H1 (cell line): Measurements from ENCODE around the gene PTP4A1. TPM values are rescaled to one million over a fixed set of nuclear protein-coding genes. Genes with fewer than 3 reads are reported as not detected.

ENCODE experiments used
- CTCF ChIA-PET: fragments of 300-600 bp; sonication (Branson Sonifier 250); formaldehyde crosslinking; loops from one replicate; lab custom pipeline; 2021; ENCODE audit not compliant: partially characterized antibody; lab: Charles Lee
- POLR2A ChIA-PET: fragments of 300-600 bp; sonication (Branson Sonifier 250); formaldehyde crosslinking; loops from one replicate; lab custom pipeline; 2021; ENCODE audit warnings: inconsistent platforms; ENCODE audit not compliant: partially characterized antibody; lab: Charles Lee
- DNase-seq, 2 experiments: peaks; one replicate each; pipeline versions ENCODE4 v3.0.0 to v3.0.0-alpha.2; 2010 to 2022; ENCODE audit warnings: low spot score in 2 of 2, low read depth in 1 of 2, mixed read lengths in 1 of 2
- FAIRE-seq: peaks from 2 replicates; lab custom pipeline; 2011; peaks lifted over from hg19 to GRCh38; lab: Jason Lieb, UNC
- H2AFZ ChIP-seq: 2 replicates; pipeline ENCODE4 v1.8.1; 2012; ENCODE audit warnings: low read length, inconsistent platforms
- H2AK5ac ChIP-seq: 2 replicates; pipeline ENCODE4 v1.6.1; 2013; ENCODE audit warnings: low read depth, low read length
- H2BK120ac ChIP-seq: replicated peaks from 2 replicates; pipeline ENCODE3; 2013; ENCODE audit warnings: low read depth, low read length, inconsistent platforms
- H2BK12ac ChIP-seq: 2 replicates; pipeline ENCODE4 v1.6.1; 2013; ENCODE audit warnings: low read depth, low read length
- H2BK15ac ChIP-seq: 2 replicates; pipeline ENCODE4 v1.6.1; 2013; ENCODE audit warnings: low read length
- H2BK20ac ChIP-seq: 2 replicates; pipeline ENCODE4 v1.6.1; 2013; ENCODE audit warnings: low read length
- H2BK5ac ChIP-seq: 2 replicates; pipeline ENCODE4 v1.6.1; 2013; ENCODE audit warnings: low read depth, low read length
- H3K14ac ChIP-seq: 2 replicates; pipeline ENCODE4 v1.6.1; 2013; ENCODE audit warnings: inconsistent platforms; ENCODE audit not compliant: insufficient read length
- H3K18ac ChIP-seq: 2 replicates; pipeline ENCODE4 v1.6.1; 2013; ENCODE audit warnings: low read length; ENCODE audit errors: extremely low read depth
- H3K23ac ChIP-seq: 2 replicates; pipeline ENCODE4 v1.6.1; 2013; ENCODE audit warnings: inconsistent platforms; ENCODE audit not compliant: insufficient read length
- H3K23me2 ChIP-seq: 2 replicates; pipeline ENCODE4 v1.6.1; 2013; ENCODE audit warnings: low read depth, low read length
- H3K27ac ChIP-seq: 2 replicates; pipeline ENCODE4 v1.6.1; 2011; ENCODE audit warnings: low read depth, low read length, inconsistent platforms
- H3K27me3 ChIP-seq, 4 experiments: replicated peaks in 1 of 4; 1 replicate in 1 of 4; 2 replicates in 3 of 4; pipeline versions ENCODE4 v1.6.1 to v1.8.1; 2011 to 2013; ENCODE audit warnings: low read length in 3 of 4, mild to moderate bottlenecking in 3 of 4, inconsistent platforms in 2 of 4, mixed read lengths in 2 of 4, moderate library complexity in 1 of 4; ENCODE audit not compliant: control insufficient read depth in 3 of 4, insufficient read depth in 3 of 4; ENCODE audit errors: extremely low read depth in 1 of 4
- H3K36me3 ChIP-seq, 4 experiments: 2 replicates each; pipeline versions ENCODE4 v1.6.1 to v1.8.1; 2011 to 2013; ENCODE audit warnings: mild to moderate bottlenecking in 4 of 4, low read length in 3 of 4, moderate library complexity in 2 of 4, control low read depth in 1 of 4, inconsistent platforms in 1 of 4; ENCODE audit not compliant: insufficient read depth in 4 of 4, control insufficient read depth in 2 of 4
- H3K4ac ChIP-seq: replicated peaks from 2 replicates; pipeline ENCODE3; 2013; ENCODE audit warnings: low read length, low read depth, mixed read lengths, inconsistent platforms; ENCODE audit not compliant: insufficient read length
- H3K4me1 ChIP-seq, 4 experiments: replicated peaks in 1 of 4; 1 replicate in 1 of 4; 2 replicates in 3 of 4; pipeline versions ENCODE4 v1.6.1 to v1.8.1; 2011 to 2013; ENCODE audit warnings: low read length in 3 of 4, inconsistent platforms in 2 of 4, mixed read lengths in 1 of 4; ENCODE audit not compliant: insufficient read depth in 4 of 4, control insufficient read depth in 3 of 4
- H3K4me2 ChIP-seq, 2 experiments: 2 replicates each; pipeline versions ENCODE4 v1.6.1 to v1.8.1; 2011 to 2013; ENCODE audit warnings: low read depth in 2 of 2, low read length in 2 of 2, control low read depth in 1 of 2, inconsistent platforms in 1 of 2, mild to moderate bottlenecking in 1 of 2; ENCODE audit not compliant: insufficient read depth in 1 of 2
- H3K4me3 ChIP-seq, 4 experiments: fragments of 200-600, 300-600 bp in 1 of 4; sonication (generic), shearing (Covaris generic), sonication (Bioruptor Twin) in 1 of 4; 2 replicates each; pipeline versions ENCODE4 v1.5.1 to v1.8.1; 2011 to 2016; ENCODE audit warnings: low read length in 4 of 4, low read depth in 3 of 4, control low read depth in 2 of 4, inconsistent platforms in 2 of 4, mild to moderate bottlenecking in 2 of 4, mixed read lengths in 1 of 4, moderate library complexity in 1 of 4; ENCODE audit not compliant: insufficient read depth in 2 of 4; ENCODE audit errors: extremely low read depth in 1 of 4
- H3K56ac ChIP-seq: replicated peaks from 2 replicates; pipeline ENCODE3; 2013; ENCODE audit warnings: low read depth, mild to moderate bottlenecking, mixed read lengths, low read length, inconsistent platforms; ENCODE audit not compliant: insufficient read length
- H3K79me1 ChIP-seq: 2 replicates; pipeline ENCODE4 v1.6.1; 2013; ENCODE audit warnings: low read depth, low read length, control low read depth
- H3K79me2 ChIP-seq, 2 experiments: 2 replicates each; pipeline versions ENCODE4 v1.6.1 to v1.8.1; 2012 to 2013; ENCODE audit warnings: low read length in 2 of 2, mild to moderate bottlenecking in 2 of 2, inconsistent platforms in 1 of 2; ENCODE audit not compliant: insufficient read depth in 2 of 2, control insufficient read depth in 1 of 2
- H3K9ac ChIP-seq, 4 experiments: replicated peaks in 1 of 4; 1 replicate in 1 of 4; 2 replicates in 3 of 4; pipeline versions ENCODE4 v1.6.1 to v1.8.1; 2011 to 2013; ENCODE audit warnings: low read depth in 3 of 4, low read length in 3 of 4, control low read depth in 2 of 4, mild to moderate bottlenecking in 2 of 4, moderate library complexity in 2 of 4, inconsistent platforms in 1 of 4; ENCODE audit errors: extremely low read depth in 1 of 4
- H3K9me3 ChIP-seq, 2 experiments: 2 replicates each; pipeline versions ENCODE4 v1.6.1 to v1.8.1; 2012 to 2013; ENCODE audit warnings: mild to moderate bottlenecking in 2 of 2, moderate library complexity in 2 of 2, control low read depth in 1 of 2, inconsistent platforms in 1 of 2, low read depth in 1 of 2, low read length in 1 of 2, mixed read lengths in 1 of 2; ENCODE audit not compliant: insufficient read depth in 2 of 2
- H4K20me1 ChIP-seq, 2 experiments: replicated peaks in 1 of 2; 2 replicates each; pipeline versions ENCODE3 to v1.8.1; 2011 to 2013; ENCODE audit warnings: inconsistent platforms in 2 of 2, low read length in 2 of 2, mild to moderate bottlenecking in 1 of 2; ENCODE audit not compliant: insufficient read depth in 2 of 2, control insufficient read depth in 1 of 2
- H4K5ac ChIP-seq: 2 replicates; pipeline ENCODE4 v1.6.1; 2013; ENCODE audit warnings: low read length, low read depth, mixed read lengths, inconsistent platforms; ENCODE audit not compliant: insufficient read length
- H4K8ac ChIP-seq: 2 replicates; pipeline ENCODE4 v1.8.0; 2013; ENCODE audit warnings: mild to moderate bottlenecking, moderate library complexity, low read length, inconsistent platforms; ENCODE audit not compliant: insufficient read depth; ENCODE audit errors: extremely low read depth
- H4K91ac ChIP-seq: replicated peaks from 2 replicates; pipeline ENCODE3; 2013; ENCODE audit warnings: low read length, mixed read lengths, inconsistent platforms; ENCODE audit not compliant: insufficient read length
- TAF7 ChIP-seq: optimal IDR thresholded peaks from 2 replicates; pipeline ENCODE3; 2011; ENCODE audit warnings: low read depth, mild to moderate bottlenecking, inconsistent platforms, low read length, moderate library complexity, borderline replicate concordance
- WGBS, 2 experiments: shearing (Covaris generic) in 1 of 2; methylation state at CpG; one replicate each; pipeline versions ENCODE4 v1.1.6 to v1.1.7; 2013 to 2015; ENCODE audit warnings: low lambda C conversion rate in 2 of 2, mixed read lengths in 2 of 2, inconsistent platforms in 1 of 2, low coverage in 1 of 2, missing lambda C conversion rate in 1 of 2; ENCODE audit not compliant: insufficient replicate concordance in 2 of 2, insufficient coverage in 1 of 2, insufficient read length in 1 of 2; ENCODE audit errors: extremely low coverage in 1 of 2, missing lambda C conversion rate in 1 of 2; 5-methylcytosine and 5-hydroxymethylcytosine counted together
- polyA plus RNA-seq, 7 experiments: library from polyadenylated mRNA; depleted of rRNA in 3 of 7; stranded (reverse) in 5 of 7; unstranded in 2 of 7; fragments of >200 nt in 5 of 7; fragments of 200-250 nt in 2 of 7; gene quantifications; 1 replicate in 5 of 7; 2 replicates in 1 of 7; 4 replicates in 1 of 7; pipeline versions ENCODE4 v1.2.1 to v1.2.3, GENCODE V29; 2011 to 2013; ENCODE audit warnings: missing spikeins in 2 of 7, mixed read lengths in 2 of 7
- total RNA-seq: library from RNA; stranded (reverse); fragmentation: NEBNext Ultra II Directional; extraction: Animal tissue kit (Norgen Biotek cat#: 25700); gene quantifications from 2 replicates; pipeline ENCODE4 v1.2.1, GENCODE V29; 2021

The PTP4A1 gene
- total and polyA plus RNA-seq, 2 of the 8 experiments (the other 6 are each of a cell fraction or from before 2014, with no cell fraction given) = 21.1 to 76.3 TPM

DNA sequence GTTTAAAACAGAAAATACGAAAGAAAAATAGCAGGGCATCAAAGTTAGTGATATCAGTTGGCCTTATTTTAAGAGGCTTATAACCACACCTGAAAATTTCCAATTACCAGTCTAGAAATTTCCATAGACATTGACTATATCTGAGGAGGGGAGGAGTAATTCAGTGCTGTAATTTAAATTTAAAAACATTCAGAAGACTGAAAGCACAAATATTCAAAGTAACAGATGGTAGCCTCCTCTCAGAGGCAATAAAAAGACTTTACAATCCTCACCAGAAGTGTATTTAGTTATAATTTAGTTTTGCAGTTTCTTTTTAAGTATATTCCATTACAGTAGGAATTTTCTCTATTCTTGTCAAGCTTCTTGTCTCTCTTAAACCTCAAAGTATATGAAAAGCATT is 18.4 kb upstream of the PTP4A1 start:
- no peak for TF ChIP-seq TAF7
- TF ChIP-seq, all 59 proteins: peak for 0
- Histone ChIP-seq H3K27ac (no peak overlapping the region), H2AFZ (no peak overlapping the region), H3K23ac (no peak overlapping the region), H2AK5ac (no peak overlapping the region), H3K79me1 (no peaks in the 10 kb centered on the region), H4K8ac (no peak overlapping the region), H2BK5ac (no peak overlapping the region), H3K4me1 (no peaks in the 10 kb centered on the region), H2BK12ac (no peak overlapping the region), H3K36me3 (no peaks in the 10 kb centered on the region), H2BK20ac (no peak overlapping the region), H3K4ac (no peak overlapping the region), H4K91ac (no peak overlapping the region), H3K14ac (no peak overlapping the region), H3K9me3 (no peaks in the 10 kb centered on the region), H4K20me1 (no peaks in the 10 kb centered on the region), H3K79me2 (no peaks in the 10 kb centered on the region), H3K4me2 (no peak overlapping the region), H3K4me3 (no peak overlapping the region), H3K27me3 (no peaks in the 10 kb centered on the region), H2BK120ac (no peak overlapping the region), H3K18ac (no peak overlapping the region), H3K23me2 (no peaks in the 10 kb centered on the region), H4K5ac (no peak overlapping the region), H3K56ac (no peak overlapping the region), H3K9ac (no peak overlapping the region), H2BK15ac (no peak overlapping the region)
- WGBS, 2 experiments = 86% methylated on average over 1 of the region's 1 CpG; no CpG with 5 or more reads in 1 of the 2 experiments
- DNase-seq (no peak), FAIRE-seq (no peak)
- CTCF ChIA-PET = no interaction called here
- POLR2A ChIA-PET = no interaction called here
